ENCODE results near the gene BAIAP2L1. TPM values are rescaled to one million over a fixed set of nuclear protein-coding genes. Genes with fewer than 3 reads are reported as not detected.

Gene BAIAP2L1
- total RNA-seq, 4 donors from 2014 or later: 0.85 to 3.2 (median 2.2) TPM

- no peak for TF ChIP-seq CTCF (IDR thresholded peaks at IDR 0.05; ENCODE audit: low read depth)
Observed at GRCh38 chr7:98265841-98266271, 135.0 kb downstream of the BAIAP2L1 start.

DNA sequence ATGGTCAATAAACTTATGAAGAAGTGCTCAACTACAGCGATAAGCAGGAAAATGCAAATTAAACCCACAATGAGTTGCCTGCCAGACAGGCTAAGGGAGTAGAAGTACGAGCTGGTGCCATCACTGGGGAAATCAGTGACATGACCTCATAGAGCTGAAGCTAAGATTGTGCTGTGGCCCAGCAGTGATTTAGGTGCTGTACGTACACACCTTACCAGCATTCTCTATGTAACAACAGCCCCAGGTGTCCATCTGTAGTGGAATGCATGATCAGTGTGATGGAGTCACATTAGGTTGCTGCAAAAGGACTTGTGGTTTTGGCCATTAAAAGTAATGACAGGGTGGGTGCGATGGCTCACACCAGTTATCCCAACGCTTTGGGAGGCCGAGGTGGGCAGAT is 143.2 kb downstream of the BAIAP2L1 start:
- TF ChIP-seq CTCF (IDR thresholded peaks at IDR 0.05; ENCODE audit: low read depth): no peak

- TF ChIP-seq CTCF (IDR thresholded peaks at IDR 0.05; ENCODE audit: low read depth): no peak
Observed at GRCh38 chr7:98256431-98256830, 144.5 kb downstream of the BAIAP2L1 start.

- no peak for TF ChIP-seq CTCF (IDR thresholded peaks at IDR 0.05; ENCODE audit: low read depth)
Observed at GRCh38 chr7:98254951-98255610, 145.8 kb downstream of the BAIAP2L1 start.

DNA sequence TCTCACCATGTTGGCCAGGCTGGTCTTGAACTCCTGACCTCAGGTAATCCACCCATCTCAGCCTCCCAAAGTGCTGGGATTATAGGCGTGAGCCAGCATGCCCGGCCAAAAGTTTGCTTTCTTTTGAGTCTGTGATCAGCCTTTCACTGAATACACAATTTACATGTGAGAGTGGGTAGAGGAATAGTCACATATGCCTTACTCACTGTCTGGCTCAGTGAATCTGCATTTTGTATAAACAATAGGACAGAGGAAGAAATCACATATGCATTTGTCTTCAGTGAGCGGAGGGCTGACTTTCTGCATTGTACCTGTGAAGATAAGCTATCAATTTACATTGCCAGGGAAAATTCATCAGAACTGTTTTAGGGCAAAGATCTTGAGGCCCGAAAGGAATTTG is 146.4 kb downstream of the BAIAP2L1 start:
- no peak for TF ChIP-seq CTCF (IDR thresholded peaks at IDR 0.05; ENCODE audit: low read depth)

DNA sequence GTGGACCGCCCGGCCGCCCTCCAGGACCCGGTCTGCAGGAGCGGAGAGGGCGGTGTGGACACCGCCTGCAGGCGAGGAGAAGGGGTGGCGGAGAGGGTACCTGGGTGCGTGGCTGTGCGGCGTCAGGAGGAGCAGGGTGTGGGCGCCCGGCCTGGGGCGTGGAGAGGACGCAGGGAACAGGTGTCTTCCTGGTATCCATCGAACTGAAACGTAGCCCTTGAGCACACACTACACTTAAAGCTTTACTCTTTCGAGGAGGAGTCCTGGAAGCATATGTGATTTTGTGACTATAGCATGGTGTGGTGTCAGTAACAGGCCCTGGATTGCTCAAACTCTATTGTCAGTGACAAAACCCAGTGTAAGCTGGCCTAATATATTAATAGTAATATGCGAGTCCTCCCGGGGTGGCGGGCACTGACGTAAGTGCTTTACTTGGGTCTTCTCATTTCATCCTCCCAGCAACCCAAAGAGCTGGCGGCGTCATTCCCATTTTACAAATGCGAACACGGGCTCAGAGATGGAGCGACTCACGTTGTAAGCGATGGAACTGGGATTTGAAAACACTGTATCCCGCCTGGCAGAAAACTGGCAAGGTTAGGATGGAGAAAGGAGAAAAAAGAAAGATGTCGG is 148.3 kb downstream of the BAIAP2L1 start:
- TF ChIP-seq CTCF (IDR thresholded peaks at IDR 0.05; ENCODE audit: low read depth): no peak

- TF ChIP-seq CTCF (IDR thresholded peaks at IDR 0.05; ENCODE audit: low read depth): no peak
Observed at GRCh38 chr7:98251601-98252424, 149.1 kb downstream of the BAIAP2L1 start, which contains the start of gene TECPR1. TECPR1 (minus strand) TSS chr7:98252232; CDS start chr7:98246146, 6,086 bp downstream.

Measured in subcutaneous adipose tissue (tissue), 4 donors.